NCI-H1694 treated with DMSO at 0.1 percent for 48 hours (cell line): ENCODE data around the gene IPPK.
A peak's percentile ranks its signal among the peaks of the same experiment; 100 is the strongest.
"Not testable (repeated sequence)": the region's sequence is repeated elsewhere in the genome, so short reads cannot be mapped to it uniquely, and the experiment has no call there.

Source experiments
- DNase-seq: peaks from one replicate; lab custom pipeline; 2025; lab: John Stamatoyannopoulos, UW

The IPPK gene

GRCh38 chr9:92637326-92637725 is 32.6 kb downstream of the IPPK start:
- no peak for DNase-seq

GRCh38 chr9:92636627-92637026 is 33.3 kb downstream of the IPPK start:
- DNase-seq = no peak

GRCh38 chr9:92635760-92636159 is 34.2 kb downstream of the IPPK start:
- no peak for DNase-seq

GRCh38 chr9:92634712-92635605 is 35.0 kb downstream of the IPPK start:
- DNase-seq = peak; percentile 7

GRCh38 chr9:92633614-92634278 is 36.2 kb downstream of the IPPK start:
- DNase-seq = no peak

- DNase-seq = no peak
Measured at GRCh38 chr9:92632641-92633040, 37.3 kb downstream of the IPPK start.

GRCh38 chr9:92631452-92632343 is 38.2 kb downstream of the IPPK start:
- no peak for DNase-seq

GRCh38 chr9:92627651-92628050 is 42.3 kb downstream of the IPPK start:
- no peak for DNase-seq

- DNase-seq = no peak
Measured at GRCh38 chr9:92626484-92626883, 43.4 kb downstream of the IPPK start.

GRCh38 chr9:92623936-92624335 is 46.0 kb downstream of the IPPK start:
- not testable (repeated sequence) for DNase-seq

- DNase-seq = no peak
Measured at GRCh38 chr9:92620845-92621244, 49.1 kb downstream of the IPPK start.

- DNase-seq = no peak
Measured at GRCh38 chr9:92619601-92620300, 50.2 kb downstream of the IPPK start.

GRCh38 chr9:92618633-92619225 is 51.2 kb downstream of the IPPK start:
- no peak for DNase-seq

- DNase-seq = no peak
Measured at GRCh38 chr9:92617951-92618510, 51.9 kb downstream of the IPPK start.

- no peak for DNase-seq
Measured at GRCh38 chr9:92617195-92617813, 52.6 kb downstream of the IPPK start.

GRCh38 chr9:92616655-92617111 is 53.2 kb downstream of the IPPK start:
- no peak for DNase-seq

GRCh38 chr9:92616199-92616641 is 53.7 kb downstream of the IPPK start:
- DNase-seq = no peak

- no peak for DNase-seq
Measured at GRCh38 chr9:92615790-92616189, 54.1 kb downstream of the IPPK start.

GRCh38 chr9:92614763-92615461 is 55.0 kb downstream of the IPPK start:
- no peak for DNase-seq

- no peak for DNase-seq
Measured at GRCh38 chr9:92614123-92614510, 55.8 kb downstream of the IPPK start.
